Measurements from ENCODE around the gene MYOZ3.

MYOZ3 gene

GRCh38 chr5:150703762-150704161, 42.7 kb downstream of the MYOZ3 start:
- DNase-seq, result no peak

DNA sequence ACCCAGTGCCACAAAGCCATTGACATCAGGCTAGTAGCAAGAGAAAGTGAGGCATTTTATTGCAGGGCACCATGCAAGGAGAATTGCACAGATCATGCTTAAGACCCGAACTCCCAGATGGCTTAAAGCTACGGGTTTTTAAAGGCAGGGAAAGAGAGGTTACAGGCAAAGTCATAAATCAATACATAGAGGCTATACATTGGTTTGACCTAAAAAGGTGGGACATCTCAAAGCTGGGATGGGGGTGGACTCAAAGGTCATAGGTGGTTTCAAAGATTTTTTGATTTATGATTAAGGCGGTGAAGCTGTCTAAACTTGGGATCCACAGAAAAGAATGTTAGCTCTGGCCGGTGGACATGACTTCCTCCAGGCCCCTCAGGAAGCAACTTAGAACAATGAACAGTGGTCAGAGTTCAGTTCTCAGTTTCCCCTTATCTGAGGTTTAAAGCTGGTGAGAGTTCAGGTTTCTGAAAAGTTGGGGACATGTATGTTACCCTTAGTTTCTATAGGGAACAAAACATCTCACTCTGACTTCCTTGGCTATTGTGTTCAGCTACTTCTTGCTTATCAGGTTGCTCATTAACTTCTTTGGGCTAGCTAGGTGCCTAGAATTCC, 45.8 kb downstream of the MYOZ3 start:
- DNase-seq, result no peak

DNA sequence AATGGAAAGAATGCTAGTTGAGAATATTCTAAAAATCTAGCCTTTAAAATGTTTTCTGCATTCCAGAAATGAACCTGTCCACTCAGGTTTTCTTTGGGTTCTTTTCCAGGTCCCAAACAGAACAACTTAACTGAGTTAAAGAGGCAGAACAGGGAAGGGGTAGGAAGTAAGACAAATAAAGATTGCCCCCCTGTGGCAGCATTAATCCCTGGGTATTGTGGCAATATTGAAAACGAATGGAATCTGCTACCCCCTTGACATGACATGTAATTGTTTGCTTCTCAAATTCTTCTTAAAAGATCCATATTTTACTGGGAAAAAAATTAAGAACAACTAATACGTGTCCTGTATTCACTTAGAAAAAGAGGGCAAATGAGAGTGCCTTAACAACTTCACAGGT, 49.1 kb downstream of the MYOZ3 start:
- peak; percentile 40 for DNase-seq

DNA sequence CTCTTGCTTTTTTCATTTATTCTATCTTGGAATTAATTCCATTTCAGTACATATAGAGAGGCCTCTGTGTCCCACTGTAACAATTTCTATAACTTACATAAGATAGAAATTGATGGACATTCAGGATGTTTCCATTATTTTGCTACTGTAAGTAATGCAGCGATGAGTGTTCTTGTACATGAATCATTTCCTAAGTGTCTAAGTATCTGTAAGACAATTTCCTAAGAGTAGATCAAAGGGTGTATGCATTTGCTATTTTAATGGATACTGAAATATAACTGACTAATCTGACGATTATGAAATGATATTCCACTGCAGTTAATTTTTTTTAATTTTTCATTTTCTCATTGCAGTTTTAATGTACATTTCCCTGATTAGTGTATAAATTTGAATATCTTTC, 62.8 kb downstream of the MYOZ3 start:
- DNase-seq, result no peak

Data from hematopoietic multipotent progenitor cell treated with erythropoietin and hydrocortisone succinate and interleukin-3 and kit ligand, for 8 days (in vitro differentiated cells).